H1 (cell line): ENCODE data around the gene RXRA. TPM values are rescaled to one million over a fixed set of nuclear protein-coding genes. Genes with fewer than 3 reads are reported as not detected.

ENCODE experiments used
- CTCF ChIA-PET: fragments of 300-600 bp; sonication (Branson Sonifier 250); formaldehyde crosslinking; loops from one replicate; lab custom pipeline; 2021; ENCODE audit not compliant: partially characterized antibody; lab: Charles Lee
- POLR2A ChIA-PET: fragments of 300-600 bp; sonication (Branson Sonifier 250); formaldehyde crosslinking; loops from one replicate; lab custom pipeline; 2021; ENCODE audit warnings: inconsistent platforms; ENCODE audit not compliant: partially characterized antibody; lab: Charles Lee
- DNase-seq, 2 experiments: peaks; one replicate each; pipeline versions ENCODE4 v3.0.0 to v3.0.0-alpha.2; 2010 to 2022; ENCODE audit warnings: low spot score in 2 of 2, low read depth in 1 of 2, mixed read lengths in 1 of 2
- FAIRE-seq: peaks from 2 replicates; lab custom pipeline; 2011; peaks lifted over from hg19 to GRCh38; lab: Jason Lieb, UNC
- H2AFZ ChIP-seq: 2 replicates; pipeline ENCODE4 v1.8.1; 2012; ENCODE audit warnings: low read length, inconsistent platforms
- H2AK5ac ChIP-seq: 2 replicates; pipeline ENCODE4 v1.6.1; 2013; ENCODE audit warnings: low read depth, low read length
- H2BK120ac ChIP-seq: replicated peaks from 2 replicates; pipeline ENCODE3; 2013; ENCODE audit warnings: low read depth, low read length, inconsistent platforms
- H2BK12ac ChIP-seq: 2 replicates; pipeline ENCODE4 v1.6.1; 2013; ENCODE audit warnings: low read depth, low read length
- H2BK15ac ChIP-seq: 2 replicates; pipeline ENCODE4 v1.6.1; 2013; ENCODE audit warnings: low read length
- H2BK20ac ChIP-seq: 2 replicates; pipeline ENCODE4 v1.6.1; 2013; ENCODE audit warnings: low read length
- H2BK5ac ChIP-seq: 2 replicates; pipeline ENCODE4 v1.6.1; 2013; ENCODE audit warnings: low read depth, low read length
- H3K14ac ChIP-seq: 2 replicates; pipeline ENCODE4 v1.6.1; 2013; ENCODE audit warnings: inconsistent platforms; ENCODE audit not compliant: insufficient read length
- H3K18ac ChIP-seq: 2 replicates; pipeline ENCODE4 v1.6.1; 2013; ENCODE audit warnings: low read length; ENCODE audit errors: extremely low read depth
- H3K23ac ChIP-seq: 2 replicates; pipeline ENCODE4 v1.6.1; 2013; ENCODE audit warnings: inconsistent platforms; ENCODE audit not compliant: insufficient read length
- H3K23me2 ChIP-seq: 2 replicates; pipeline ENCODE4 v1.6.1; 2013; ENCODE audit warnings: low read depth, low read length
- H3K27ac ChIP-seq: 2 replicates; pipeline ENCODE4 v1.6.1; 2011; ENCODE audit warnings: low read depth, low read length, inconsistent platforms
- H3K27me3 ChIP-seq, 4 experiments: replicated peaks in 1 of 4; 1 replicate in 1 of 4; 2 replicates in 3 of 4; pipeline versions ENCODE4 v1.6.1 to v1.8.1; 2011 to 2013; ENCODE audit warnings: low read length in 3 of 4, mild to moderate bottlenecking in 3 of 4, inconsistent platforms in 2 of 4, mixed read lengths in 2 of 4, moderate library complexity in 1 of 4; ENCODE audit not compliant: control insufficient read depth in 3 of 4, insufficient read depth in 3 of 4; ENCODE audit errors: extremely low read depth in 1 of 4
- H3K36me3 ChIP-seq, 4 experiments: 2 replicates each; pipeline versions ENCODE4 v1.6.1 to v1.8.1; 2011 to 2013; ENCODE audit warnings: mild to moderate bottlenecking in 4 of 4, low read length in 3 of 4, moderate library complexity in 2 of 4, control low read depth in 1 of 4, inconsistent platforms in 1 of 4; ENCODE audit not compliant: insufficient read depth in 4 of 4, control insufficient read depth in 2 of 4
- H3K4ac ChIP-seq: replicated peaks from 2 replicates; pipeline ENCODE3; 2013; ENCODE audit warnings: low read length, low read depth, mixed read lengths, inconsistent platforms; ENCODE audit not compliant: insufficient read length
- H3K4me1 ChIP-seq, 4 experiments: replicated peaks in 1 of 4; 1 replicate in 1 of 4; 2 replicates in 3 of 4; pipeline versions ENCODE4 v1.6.1 to v1.8.1; 2011 to 2013; ENCODE audit warnings: low read length in 3 of 4, inconsistent platforms in 2 of 4, mixed read lengths in 1 of 4; ENCODE audit not compliant: insufficient read depth in 4 of 4, control insufficient read depth in 3 of 4
- H3K4me2 ChIP-seq, 2 experiments: 2 replicates each; pipeline versions ENCODE4 v1.6.1 to v1.8.1; 2011 to 2013; ENCODE audit warnings: low read depth in 2 of 2, low read length in 2 of 2, control low read depth in 1 of 2, inconsistent platforms in 1 of 2, mild to moderate bottlenecking in 1 of 2; ENCODE audit not compliant: insufficient read depth in 1 of 2
- H3K4me3 ChIP-seq, 4 experiments: fragments of 200-600, 300-600 bp in 1 of 4; sonication (generic), shearing (Covaris generic), sonication (Bioruptor Twin) in 1 of 4; 2 replicates each; pipeline versions ENCODE4 v1.5.1 to v1.8.1; 2011 to 2016; ENCODE audit warnings: low read length in 4 of 4, low read depth in 3 of 4, control low read depth in 2 of 4, inconsistent platforms in 2 of 4, mild to moderate bottlenecking in 2 of 4, mixed read lengths in 1 of 4, moderate library complexity in 1 of 4; ENCODE audit not compliant: insufficient read depth in 2 of 4; ENCODE audit errors: extremely low read depth in 1 of 4
- H3K56ac ChIP-seq: replicated peaks from 2 replicates; pipeline ENCODE3; 2013; ENCODE audit warnings: low read depth, mild to moderate bottlenecking, mixed read lengths, low read length, inconsistent platforms; ENCODE audit not compliant: insufficient read length
- H3K79me1 ChIP-seq: 2 replicates; pipeline ENCODE4 v1.6.1; 2013; ENCODE audit warnings: low read depth, low read length, control low read depth
- H3K79me2 ChIP-seq, 2 experiments: 2 replicates each; pipeline versions ENCODE4 v1.6.1 to v1.8.1; 2012 to 2013; ENCODE audit warnings: low read length in 2 of 2, mild to moderate bottlenecking in 2 of 2, inconsistent platforms in 1 of 2; ENCODE audit not compliant: insufficient read depth in 2 of 2, control insufficient read depth in 1 of 2
- H3K9ac ChIP-seq, 4 experiments: replicated peaks in 1 of 4; 1 replicate in 1 of 4; 2 replicates in 3 of 4; pipeline versions ENCODE4 v1.6.1 to v1.8.1; 2011 to 2013; ENCODE audit warnings: low read depth in 3 of 4, low read length in 3 of 4, control low read depth in 2 of 4, mild to moderate bottlenecking in 2 of 4, moderate library complexity in 2 of 4, inconsistent platforms in 1 of 4; ENCODE audit errors: extremely low read depth in 1 of 4
- H3K9me3 ChIP-seq, 2 experiments: 2 replicates each; pipeline versions ENCODE4 v1.6.1 to v1.8.1; 2012 to 2013; ENCODE audit warnings: mild to moderate bottlenecking in 2 of 2, moderate library complexity in 2 of 2, control low read depth in 1 of 2, inconsistent platforms in 1 of 2, low read depth in 1 of 2, low read length in 1 of 2, mixed read lengths in 1 of 2; ENCODE audit not compliant: insufficient read depth in 2 of 2
- H4K20me1 ChIP-seq, 2 experiments: replicated peaks in 1 of 2; 2 replicates each; pipeline versions ENCODE3 to v1.8.1; 2011 to 2013; ENCODE audit warnings: inconsistent platforms in 2 of 2, low read length in 2 of 2, mild to moderate bottlenecking in 1 of 2; ENCODE audit not compliant: insufficient read depth in 2 of 2, control insufficient read depth in 1 of 2
- H4K5ac ChIP-seq: 2 replicates; pipeline ENCODE4 v1.6.1; 2013; ENCODE audit warnings: low read length, low read depth, mixed read lengths, inconsistent platforms; ENCODE audit not compliant: insufficient read length
- H4K8ac ChIP-seq: 2 replicates; pipeline ENCODE4 v1.8.0; 2013; ENCODE audit warnings: mild to moderate bottlenecking, moderate library complexity, low read length, inconsistent platforms; ENCODE audit not compliant: insufficient read depth; ENCODE audit errors: extremely low read depth
- H4K91ac ChIP-seq: replicated peaks from 2 replicates; pipeline ENCODE3; 2013; ENCODE audit warnings: low read length, mixed read lengths, inconsistent platforms; ENCODE audit not compliant: insufficient read length
- CEBPB ChIP-seq: IDR thresholded peaks from 2 replicates; pipeline ENCODE4 v1.6.1; 2012; ENCODE audit warnings: low read depth, low read length
- CHD2 ChIP-seq: IDR thresholded peaks from 2 replicates; pipeline ENCODE4 v1.6.1; 2012; ENCODE audit warnings: low read length, improper control_type of control experiment
- CTBP2 ChIP-seq: IDR thresholded peaks from 2 replicates; pipeline ENCODE4 v1.7.0; 2011; ENCODE audit warnings: borderline replicate concordance, mild to moderate bottlenecking, moderate library complexity, mixed read lengths, low read length; ENCODE audit not compliant: insufficient read depth, insufficient read length
- EP300 ChIP-seq, 2 experiments: IDR thresholded peaks; 1 replicate in 1 of 2; 2 replicates in 1 of 2; pipeline ENCODE4 v1.6.1; 2011 to 2012; ENCODE audit warnings: low read depth in 2 of 2, low read length in 2 of 2, mild to moderate bottlenecking in 2 of 2, borderline replicate concordance in 1 of 2, inconsistent platforms in 1 of 2, moderate library complexity in 1 of 2
- GTF2F1 ChIP-seq: IDR thresholded peaks from 2 replicates; pipeline ENCODE4 v1.6.1; 2012; ENCODE audit warnings: low read depth, low read length, improper control_type of control experiment, borderline replicate concordance
- MAFK ChIP-seq: IDR thresholded peaks from 2 replicates; pipeline ENCODE4 v1.6.1; 2012; ENCODE audit warnings: low read depth, mild to moderate bottlenecking, improper control_type of control experiment, low read length
- NRF1 ChIP-seq: IDR thresholded peaks from 2 replicates; pipeline ENCODE4 v1.6.1; 2011; ENCODE audit warnings: mild to moderate bottlenecking, low read depth, low read length, improper control_type of control experiment
- POLR2AphosphoS5 ChIP-seq: IDR thresholded peaks from 2 replicates; pipeline ENCODE4 v1.6.1; 2011; ENCODE audit warnings: low read depth, low read length
- RXRA ChIP-seq: IDR thresholded peaks from 2 replicates; pipeline ENCODE4 v1.6.1; 2011; ENCODE audit warnings: low read depth, mild to moderate bottlenecking, low read length, moderate library complexity; ENCODE audit not compliant: insufficient read depth
- SAP30 ChIP-seq: fragments of 300-600 bp; sonication (generic); IDR thresholded peaks from 2 replicates; pipeline ENCODE4 v1.7.1; 2012; ENCODE audit warnings: low read length, moderate library complexity, mild to moderate bottlenecking, inconsistent platforms; ENCODE audit not compliant: insufficient read depth, insufficient replicate concordance
- SP1 ChIP-seq: IDR thresholded peaks from 2 replicates; pipeline ENCODE4 v1.6.1; 2011; ENCODE audit warnings: low read depth, low read length
- WGBS, 2 experiments: shearing (Covaris generic) in 1 of 2; methylation state at CpG; one replicate each; pipeline versions ENCODE4 v1.1.6 to v1.1.7; 2013 to 2015; ENCODE audit warnings: low lambda C conversion rate in 2 of 2, mixed read lengths in 2 of 2, inconsistent platforms in 1 of 2, low coverage in 1 of 2, missing lambda C conversion rate in 1 of 2; ENCODE audit not compliant: insufficient replicate concordance in 2 of 2, insufficient coverage in 1 of 2, insufficient read length in 1 of 2; ENCODE audit errors: extremely low coverage in 1 of 2, missing lambda C conversion rate in 1 of 2; 5-methylcytosine and 5-hydroxymethylcytosine counted together
- polyA plus RNA-seq, 7 experiments: library from polyadenylated mRNA; depleted of rRNA in 3 of 7; stranded (reverse) in 5 of 7; unstranded in 2 of 7; fragments of >200 nt in 5 of 7; fragments of 200-250 nt in 2 of 7; gene quantifications; 1 replicate in 5 of 7; 2 replicates in 1 of 7; 4 replicates in 1 of 7; pipeline versions ENCODE4 v1.2.1 to v1.2.3, GENCODE V29; 2011 to 2013; ENCODE audit warnings: missing spikeins in 2 of 7, mixed read lengths in 2 of 7
- total RNA-seq: library from RNA; stranded (reverse); fragmentation: NEBNext Ultra II Directional; extraction: Animal tissue kit (Norgen Biotek cat#: 25700); gene quantifications from 2 replicates; pipeline ENCODE4 v1.2.1, GENCODE V29; 2021

RXRA gene
- total and polyA plus RNA-seq, 2 of the 8 experiments (the other 6 are each of a cell fraction or from before 2014, with no cell fraction given), result 9.8 to 29.4 TPM

DNA sequence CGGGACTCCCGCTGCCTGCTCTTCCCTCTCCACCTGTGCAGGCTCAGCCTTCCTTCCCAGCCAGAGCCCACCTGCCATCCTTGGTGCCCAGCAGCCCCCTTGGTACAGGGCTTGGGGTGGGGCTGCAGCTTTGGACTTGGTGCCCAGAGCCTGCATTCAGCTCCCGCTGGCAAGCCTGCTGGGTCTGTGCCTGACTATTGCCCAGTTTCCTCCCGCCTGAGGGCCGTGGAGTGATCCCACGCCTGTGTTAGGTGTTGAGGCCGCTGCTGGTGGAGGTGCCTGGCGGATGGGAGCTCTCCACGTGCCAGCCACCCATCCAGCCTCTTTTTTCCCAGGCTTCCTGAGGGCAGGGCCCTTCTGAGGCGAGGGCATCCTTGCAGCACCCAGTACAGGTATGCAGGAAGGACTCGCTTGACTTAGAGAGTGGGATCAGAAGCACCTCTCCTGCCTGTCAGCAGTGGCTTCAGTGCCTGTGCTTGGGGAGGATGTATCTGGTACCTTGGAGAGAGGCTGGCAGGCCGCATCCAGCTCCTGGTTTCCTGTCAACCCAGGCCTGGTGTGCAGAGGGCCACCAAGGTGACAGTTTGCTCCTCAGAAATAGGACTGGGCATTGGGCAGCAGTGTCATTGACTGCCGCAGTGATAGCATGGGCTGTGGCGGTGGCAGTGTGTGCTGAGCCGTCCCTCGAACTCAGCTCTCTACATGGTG lies 7.8 kb downstream of the RXRA start:
- H4K8ac ChIP-seq, result no peak overlapping the region
- H2AFZ ChIP-seq, result no peak overlapping the region
- H4K20me1 ChIP-seq, result peaks cover 22 to 31% of the 10 kb centered on the region in 2 experiments
- no peak overlapping the region for H4K91ac ChIP-seq
- FAIRE-seq, result no peak
- H2BK5ac ChIP-seq, result no peak overlapping the region; the same call in 1 of the 2 replicates
- no peak overlapping the region for H3K9ac ChIP-seq
- POLR2A ChIA-PET, result interaction anchor here (0.7 kb wide), 2 partner anchors 105 to 268 kb away, joined by 3 read pairs; no protein-coding TSS in a partner anchor
- whole genome bisulfite sequencing, 2 experiments, result 94% methylated on average over 16 of the region's 16 CpGs; no CpG with 5 or more reads in 1 of the 2 experiments
- no peak overlapping the region for H2BK12ac ChIP-seq
- no peak overlapping the region for H3K23ac ChIP-seq
- no peaks in the 10 kb centered on the region for H3K23me2 ChIP-seq
- no peaks in the 10 kb centered on the region for H3K36me3 ChIP-seq
- H3K4ac ChIP-seq, result no peak overlapping the region
- no peak overlapping the region for H2BK15ac ChIP-seq
- CTCF ChIA-PET, result interaction anchor here (0.6 to 2.1 kb wide), 7 partner anchors 9 to 693 kb away, joined by 3 to 7 read pairs (median 3); no protein-coding TSS in a partner anchor
- H3K18ac ChIP-seq, result no peak overlapping the region
- no peak overlapping the region for H3K14ac ChIP-seq
- H3K79me1 ChIP-seq, result peaks cover 44% of the 10 kb centered on the region
- no peaks in the 10 kb centered on the region for H3K27me3 ChIP-seq
- peaks cover 0 to 13% (median 4%) of the 10 kb centered on the region in 4 experiments; a peak in 4 of 7 replicates for H3K4me1 ChIP-seq
- no peak overlapping the region for H3K27ac ChIP-seq
- peaks cover 8 to 95% of the 10 kb centered on the region in 2 experiments; a peak in 3 of 4 replicates for H3K79me2 ChIP-seq
- DNase-seq, result no peak
- no peak overlapping the region for H2AK5ac ChIP-seq
- H3K9me3 ChIP-seq, result no peaks in the 10 kb centered on the region
- H4K5ac ChIP-seq, result no peak overlapping the region
- no peak overlapping the region for H3K56ac ChIP-seq
- H3K4me3 ChIP-seq, result no peak overlapping the region
- no peak overlapping the region for H3K4me2 ChIP-seq
- H2BK20ac ChIP-seq, result no peak overlapping the region
- H2BK120ac ChIP-seq, result no peak overlapping the region
- TF ChIP-seq POLR2AphosphoS5 (no peak), NRF1 (no peak), CTBP2 (no peak), MAFK (no peak), CHD2 (no peak), SAP30 (no peak), SP1 (no peak), CEBPB (no peak), RXRA (no peak), GTF2F1 (no peak), EP300 (IDR thresholded peaks at IDR 0.05; ENCODE audit: borderline replicate concordance in 1 of 2, low read depth in 2 of 2, low read length in 2 of 2) (no peak)
